ENCODE data around the gene C2orf15.

DNA sequence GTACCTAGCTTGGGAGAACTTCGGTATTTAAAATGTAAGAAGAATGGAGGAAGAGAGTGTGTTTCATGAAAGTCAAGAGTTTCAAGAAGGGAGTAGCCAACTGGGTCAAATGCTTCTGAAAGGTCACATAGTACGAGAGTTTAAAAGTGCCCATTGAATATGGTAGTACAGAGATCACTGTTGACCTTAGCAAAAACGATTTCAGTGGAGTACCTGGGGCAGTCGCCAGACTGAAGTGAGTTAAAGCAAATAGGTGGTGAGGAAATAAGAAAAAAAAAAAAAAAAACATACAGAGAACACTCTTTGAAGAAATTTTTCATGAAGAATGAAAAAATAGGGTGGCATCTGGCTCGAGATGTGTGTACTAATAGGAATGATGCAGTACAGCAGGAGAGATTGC, 24.7 kb downstream of the C2orf15 start:
- no peak for TF ChIP-seq ZNF274 (IDR thresholded peaks at IDR 0.05; ENCODE audit: low read depth, low read length)
- TF ChIP-seq SUZ12 (IDR thresholded peaks at IDR 0.05; ENCODE audit: extremely low read depth, insufficient read depth, insufficient read length) = no peak
- TF ChIP-seq YY1 (IDR thresholded peaks at IDR 0.05; ENCODE audit: insufficient read depth, insufficient read length) = no peak
